Activated naive CD8-positive, alpha-beta T cell treated with anti-CD3 and anti-CD28 coated beads, Interleukin-2, amount 50 U/mL, for 16 hours (primary cell): Measurements from ENCODE around the gene MLEC.
"Not testable (repeated sequence)": the region's sequence is repeated elsewhere in the genome, so short reads cannot be mapped to it uniquely, and the experiment has no call there.

Experiments
- DNase-seq: peaks from one replicate; pipeline ENCODE4 v3.0.0-alpha.2; 2020; ENCODE audit warnings: low read depth, low spot score

The MLEC gene

GRCh38 chr12:120662879-120663278 lies 24.1 kb upstream of the MLEC start:
- DNase-seq, result no peak

- no peak for DNase-seq
Observed at GRCh38 chr12:120663741-120664140, 23.2 kb upstream of the MLEC start.

GRCh38 chr12:120666571-120667390 lies 20.2 kb upstream of the MLEC start:
- DNase-seq, result no peak

GRCh38 chr12:120668091-120668867 lies 18.7 kb upstream of the MLEC start:
- DNase-seq, result no peak

- no peak for DNase-seq
Observed at GRCh38 chr12:120668868-120669840, 17.8 kb upstream of the MLEC start.

- not testable (repeated sequence) for DNase-seq
Observed at GRCh38 chr12:120670237-120670636, 16.7 kb upstream of the MLEC start.

- DNase-seq, result no peak
Observed at GRCh38 chr12:120670667-120671066, 16.3 kb upstream of the MLEC start.

GRCh38 chr12:120674097-120674636 lies 12.8 kb upstream of the MLEC start:
- no peak for DNase-seq

- no peak for DNase-seq
Observed at GRCh38 chr12:120677765-120678473, 9.0 kb upstream of the MLEC start.

GRCh38 chr12:120678572-120678971 lies 8.4 kb upstream of the MLEC start:
- DNase-seq, result no peak

GRCh38 chr12:120680165-120680738 lies 6.7 kb upstream of the MLEC start:
- no peak for DNase-seq

- DNase-seq, result no peak
Observed at GRCh38 chr12:120684523-120684932, 2.4 kb upstream of the MLEC start.

GRCh38 chr12:120685522-120685921 lies 1.4 kb upstream of the MLEC start:
- DNase-seq, result no peak

- peak; percentile 91 for DNase-seq
Observed at GRCh38 chr12:120686151-120686689, 729 bp upstream of the MLEC start.

- no peak for DNase-seq
Observed at GRCh38 chr12:120687578-120688289, 785 bp downstream of the MLEC start.

GRCh38 chr12:120688527-120689071 lies 1.6 kb downstream of the MLEC start:
- no peak for DNase-seq

GRCh38 chr12:120689397-120690082 lies 2.6 kb downstream of the MLEC start:
- DNase-seq, result no peak

- no peak for DNase-seq
Observed at GRCh38 chr12:120690083-120690450, 3.1 kb downstream of the MLEC start.

GRCh38 chr12:120690978-120691377 lies 4.0 kb downstream of the MLEC start:
- DNase-seq, result no peak
